ENCODE results near the gene ZDHHC14.
"Not testable (repeated sequence)": the region's sequence is repeated elsewhere in the genome, so short reads cannot be mapped to it uniquely, and the experiment has no call there.

Gene ZDHHC14

GRCh38 chr6:157689875-157690274 lies 308.9 kb downstream of the ZDHHC14 start:
- DNase-seq (ENCODE audit: low spot score) = no peak

GRCh38 chr6:157690441-157691210 lies 309.6 kb downstream of the ZDHHC14 start:
- no peak for DNase-seq (ENCODE audit: low spot score)

GRCh38 chr6:157691621-157692020 lies 310.6 kb downstream of the ZDHHC14 start:
- not testable (repeated sequence) for DNase-seq (ENCODE audit: low spot score)

- DNase-seq (ENCODE audit: low spot score) = no peak
Measured at GRCh38 chr6:157693867-157694266, 312.9 kb downstream of the ZDHHC14 start.

GRCh38 chr6:157695301-157696040 lies 314.5 kb downstream of the ZDHHC14 start:
- no peak for DNase-seq (ENCODE audit: low spot score)

- no peak for DNase-seq (ENCODE audit: low spot score)
Measured at GRCh38 chr6:157699777-157700636, 319.0 kb downstream of the ZDHHC14 start.

- DNase-seq (ENCODE audit: low spot score) = not testable (repeated sequence)
Measured at GRCh38 chr6:157706351-157706750, 325.4 kb downstream of the ZDHHC14 start.

GRCh38 chr6:157706883-157707282 lies 325.9 kb downstream of the ZDHHC14 start:
- DNase-seq (ENCODE audit: low spot score) = no peak

- no peak for DNase-seq (ENCODE audit: low spot score)
Measured at GRCh38 chr6:157707576-157707975, 326.6 kb downstream of the ZDHHC14 start.

- DNase-seq (ENCODE audit: low spot score) = no peak
Measured at GRCh38 chr6:157708239-157708638, 327.2 kb downstream of the ZDHHC14 start.

- DNase-seq (ENCODE audit: low spot score) = no peak
Measured at GRCh38 chr6:157708933-157709332, 327.9 kb downstream of the ZDHHC14 start.

- no peak for DNase-seq (ENCODE audit: low spot score)
Measured at GRCh38 chr6:157709555-157709954, 328.6 kb downstream of the ZDHHC14 start.

- no peak for DNase-seq (ENCODE audit: low spot score)
Measured at GRCh38 chr6:157710604-157711003, 329.6 kb downstream of the ZDHHC14 start.

- DNase-seq (ENCODE audit: low spot score) = no peak
Measured at GRCh38 chr6:157711060-157711459, 330.1 kb downstream of the ZDHHC14 start.

- DNase-seq (ENCODE audit: low spot score) = no peak
Measured at GRCh38 chr6:157712585-157713295, 331.8 kb downstream of the ZDHHC14 start.

- no peak for DNase-seq (ENCODE audit: low spot score)
Measured at GRCh38 chr6:157713451-157714152, 332.6 kb downstream of the ZDHHC14 start.

GRCh38 chr6:157714153-157714490 lies 333.1 kb downstream of the ZDHHC14 start:
- DNase-seq (ENCODE audit: low spot score) = no peak

- no peak for DNase-seq (ENCODE audit: low spot score)
Measured at GRCh38 chr6:157715728-157716164, 334.8 kb downstream of the ZDHHC14 start.

- DNase-seq (ENCODE audit: low spot score) = no peak
Measured at GRCh38 chr6:157716251-157716995, 335.4 kb downstream of the ZDHHC14 start.

- DNase-seq (ENCODE audit: low spot score) = no peak
Measured at GRCh38 chr6:157717340-157717748, 336.4 kb downstream of the ZDHHC14 start.

Measured in D341Med (cell line).